GM12878 (cell line): Measurements from ENCODE around the gene ANTXR1. TPM values are rescaled to one million over a fixed set of nuclear protein-coding genes. Genes with fewer than 3 reads are reported as not detected.

ENCODE experiments used
- ATAC-seq: fragments of 200-7000 bp; cut with Tn5 transposase; 3 replicates; pipeline ENCODE4 v1.9.1; 2020; ENCODE audit warnings: mild to moderate bottlenecking, moderate library complexity
- BruUV-seq: library from RNA; stranded (reverse); fragments of 400-500 nt; replicated peaks from 2 replicates; lab custom pipeline; 2021; lab: Mats Ljungman, UMichigan
- CTCF ChIA-PET: fragments of 300-600 bp; sonication (Branson Sonifier 250); formaldehyde crosslinking; extraction: SDS; loops from one replicate; lab custom pipeline; 2021; ENCODE audit warnings: inconsistent platforms; lab: Yijun Ruan, JAX
- POLR2A ChIA-PET: fragments of 350-600 bp; formaldehyde crosslinking; extraction: SDS; loops from one replicate; lab custom pipeline; 2021; ENCODE audit warnings: inconsistent platforms; lab: Charles Lee
- RAD21 ChIA-PET: fragments of 300-600 bp; sonication (Branson Sonifier 250); formaldehyde crosslinking; loops from one replicate; lab custom pipeline; 2023; ENCODE audit warnings: antibody characterized with exemption; ENCODE audit not compliant: unreplicated experiment; lab: Charles Lee
- SMC1A ChIA-PET: fragments of 300-600 bp; sonication (Branson Sonifier 250); formaldehyde crosslinking; loops from one replicate; lab custom pipeline; 2023; ENCODE audit not compliant: unreplicated experiment, uncharacterized antibody; lab: Charles Lee
- DNase-seq: peaks from one replicate; pipeline ENCODE4 v3.0.0-alpha.2; 2011; ENCODE audit warnings: low read depth, low spot score
- FAIRE-seq: peaks from 3 replicates; lab custom pipeline; 2011; peaks lifted over from hg19 to GRCh38; lab: Jason Lieb, UNC
- H2AFZ ChIP-seq: 2 replicates; pipeline ENCODE4 v1.6.0; 2011; ENCODE audit warnings: low read depth, low read length, control low read depth; ENCODE audit not compliant: control insufficient read depth
- H3K27ac ChIP-seq: 2 replicates; pipeline ENCODE4 v1.5.1; 2011; ENCODE audit warnings: control low read depth; ENCODE audit not compliant: control insufficient read depth, insufficient read depth
- H3K27me3 ChIP-seq, 2 experiments: replicated peaks in 1 of 2; 2 replicates each; pipeline versions ENCODE4 v1.6.0 to v1.6.1; 2011; ENCODE audit warnings: low read length in 1 of 2; ENCODE audit not compliant: control insufficient read depth in 2 of 2, insufficient read depth in 2 of 2
- H3K36me3 ChIP-seq, 2 experiments: 2 replicates each; pipeline ENCODE4 v1.5.1; 2011; ENCODE audit warnings: low read length in 1 of 2; ENCODE audit not compliant: control insufficient read depth in 2 of 2, insufficient read depth in 2 of 2
- H3K4me1 ChIP-seq: 2 replicates; pipeline ENCODE4 v1.6.1; 2011; ENCODE audit warnings: mild to moderate bottlenecking, low read length, moderate library complexity, mixed read lengths; ENCODE audit not compliant: control insufficient read depth, insufficient read depth
- H3K4me2 ChIP-seq: 2 replicates; pipeline ENCODE4 v1.6.0; 2011; ENCODE audit warnings: control low read depth; ENCODE audit not compliant: control insufficient read depth, insufficient read depth
- H3K4me3 ChIP-seq: fragments of 200-600 bp; sonication (generic); 2 replicates; pipeline ENCODE4 v1.5.1; 2016
- H3K79me2 ChIP-seq: 2 replicates; pipeline ENCODE4 v1.6.0; 2011; ENCODE audit warnings: low read length; ENCODE audit not compliant: control insufficient read depth, insufficient read depth
- H3K9ac ChIP-seq: 2 replicates; pipeline ENCODE4 v1.8.0; 2011; ENCODE audit warnings: low read length, control low read depth, mixed read lengths; ENCODE audit not compliant: control insufficient read depth, insufficient read depth
- H3K9me3 ChIP-seq: replicated peaks from 3 replicates; pipeline ENCODE4 v1.5.1; 2011; ENCODE audit warnings: mild to moderate bottlenecking, low read length; ENCODE audit not compliant: control insufficient read depth, insufficient read depth
- H4K20me1 ChIP-seq: 2 replicates; pipeline ENCODE4 v1.6.0; 2011; ENCODE audit not compliant: control insufficient read depth, insufficient read depth
- CHD2 ChIP-seq: IDR thresholded peaks from 2 replicates; pipeline ENCODE4 v1.6.1; 2011; ENCODE audit warnings: low read depth, low read length, improper control_type of control experiment, borderline replicate concordance
- MXI1 ChIP-seq: fragments of 150-350 bp; IDR thresholded peaks from 2 replicates; pipeline ENCODE4 v1.6.1; 2011; ENCODE audit warnings: low read depth, mild to moderate bottlenecking, inconsistent platforms, low read length, improper control_type of control experiment
- POLR2A ChIP-seq: IDR thresholded peaks from 2 replicates; pipeline ENCODE4 v1.6.1; 2011; ENCODE audit warnings: low read depth, mild to moderate bottlenecking, low read length
- RAD21 ChIP-seq: IDR thresholded peaks from 2 replicates; pipeline ENCODE4 v1.6.1; 2011; ENCODE audit warnings: mild to moderate bottlenecking, low read depth, low read length, moderate library complexity; ENCODE audit not compliant: insufficient read depth
- SMAD5 ChIP-seq: IDR thresholded peaks from 2 replicates; pipeline ENCODE4 v1.6.1; 2016; ENCODE audit warnings: antibody characterized with exemption, low read depth
- SUPT20H ChIP-seq: IDR thresholded peaks from 2 replicates; pipeline ENCODE4 v1.6.1; 2011; ENCODE audit warnings: low read depth, mild to moderate bottlenecking, low read length, moderate library complexity, borderline replicate concordance; ENCODE audit not compliant: control insufficient read depth
- TCF12 ChIP-seq: IDR thresholded peaks from 2 replicates; pipeline ENCODE4 v1.6.1; 2011; ENCODE audit warnings: low read depth, mild to moderate bottlenecking, low read length
- TCF7 ChIP-seq: IDR thresholded peaks from 2 replicates; pipeline ENCODE4 v1.6.1; 2014; ENCODE audit warnings: antibody characterized with exemption, borderline replicate concordance
- YY1 ChIP-seq: IDR thresholded peaks from 2 replicates; pipeline ENCODE4 v1.6.1; 2011; ENCODE audit warnings: low read depth, mild to moderate bottlenecking, low read length
- ZBTB40 ChIP-seq: fragments of 450-650 bp; IDR thresholded peaks from 2 replicates; pipeline ENCODE4 v1.6.1; 2016; ENCODE audit warnings: mild to moderate bottlenecking, moderate library complexity, borderline replicate concordance
- WGBS: methylation state at CpG from one replicate; pipeline ENCODE4 v1.1.6; 2016; ENCODE audit warnings: low lambda C conversion rate; ENCODE audit not compliant: insufficient replicate concordance, insufficient coverage; ENCODE audit errors: missing lambda C conversion rate; 5-methylcytosine and 5-hydroxymethylcytosine counted together
- in situ Hi-C: fragments of 300-500 bp; cut with MboI; formaldehyde crosslinking; loops from 9 replicates; pipeline ENCODE4 v1.14.3; 2018; ENCODE audit warnings: mixed read lengths
- intact Hi-C: fragments of 100-400 bp; cut with micrococcal nuclease; formaldehyde crosslinking; loops from one replicate; pipeline ENCODE4 v1.14.2; 2022; ENCODE audit not compliant: unreplicated experiment
- polyA plus RNA-seq, 11 experiments: library from polyadenylated mRNA; depleted of rRNA in 4 of 11; unstranded in 6 of 11; stranded (reverse) in 5 of 11; fragments of >200 nt; fragmentation: Nextera tagmentation in 4 of 11; fragmentation: Illumina TruSeq in 1 of 11; extraction: Ambion mirVana in 4 of 11; extraction: Trizol in 1 of 11; gene quantifications; 1 replicate in 1 of 11; 2 replicates in 10 of 11; pipeline versions ENCODE4 v1.2.1 to v1.2.3, GENCODE V29; 2011 to 2016; ENCODE audit warnings: inconsistent platforms in 2 of 11, missing spikeins in 2 of 11, low read depth in 1 of 11
- total RNA-seq, 4 experiments: library from RNA; depleted of rRNA in 3 of 4; stranded (reverse); fragments of >200 nt in 3 of 4; fragmentation: Illumina TruSeq in 1 of 4; extraction: Trizol in 1 of 4; gene quantifications; 2 replicates each; pipeline versions ENCODE4 v1.2.1 to v1.2.3, GENCODE V29; 2013 to 2021

Gene ANTXR1
- total and polyA plus RNA-seq, 10 of the 15 experiments (the other 5 are each of a cell fraction or from before 2014, with no cell fraction given): 0.09 to 0.26 TPM; not detected in 8

DNA sequence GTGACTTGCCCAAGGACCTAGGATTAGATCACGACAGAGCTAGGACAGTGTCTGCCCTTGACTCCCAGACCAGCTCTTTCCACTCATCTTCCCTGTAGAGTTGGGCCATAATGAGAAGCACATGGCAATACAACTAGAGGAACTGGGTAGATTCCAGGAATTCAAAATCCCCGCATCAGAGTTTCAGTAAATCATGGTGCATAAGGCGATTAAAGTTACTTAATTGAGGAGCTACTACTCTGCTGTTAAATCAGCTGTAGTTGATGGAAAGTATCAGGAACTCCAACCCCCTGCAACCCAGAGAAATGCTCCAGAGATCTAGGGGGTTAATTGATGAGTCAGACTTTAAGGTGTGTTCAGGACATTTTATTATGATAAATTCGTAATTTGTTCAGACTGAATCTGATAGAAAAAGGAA is 5.7 kb downstream of the ANTXR1 start:
- H4K20me1 ChIP-seq: no peaks in the 10 kb centered on the region
- POLR2A ChIA-PET: no interaction called here
- H3K9ac ChIP-seq: no peak overlapping the region
- ATAC-seq (no peak), DNase-seq (no peak), FAIRE-seq (no peak)
- WGBS: 27% methylated on average over 4 of the region's 4 CpGs
- no peaks in the 10 kb centered on the region for H3K9me3 ChIP-seq
- CTCF ChIA-PET: no interaction called here
- no peaks in the 10 kb centered on the region for H3K4me1 ChIP-seq
- no peaks in the 10 kb centered on the region for H3K79me2 ChIP-seq
- no TSS peak for BruUV-seq
- H3K27me3 ChIP-seq: peaks cover 5 to 6% of the 10 kb centered on the region in 2 experiments
- H3K27ac ChIP-seq: no peak overlapping the region
- no peaks in the 10 kb centered on the region for H3K36me3 ChIP-seq
- RAD21 ChIA-PET: no interaction called here
- SMC1A ChIA-PET: interaction anchor here (1.1 kb wide), 1 partner anchor 20 kb away, joined by 3 read pairs; no protein-coding TSS in a partner anchor
- H2AFZ ChIP-seq: no peak overlapping the region
- no peak overlapping the region for H3K4me3 ChIP-seq
- TF ChIP-seq YY1: no peak
- TF ChIP-seq MXI1: no peak
- no peak for TF ChIP-seq RAD21
- in situ Hi-C loops (loop anchor here (25.0 kb wide), 1 partner anchor 694 kb away; no protein-coding TSS in a partner anchor), intact Hi-C loops (no loop called here)
- no peak overlapping the region for H3K4me2 ChIP-seq

GRCh38 chr2:69020496-69021426 is 7.8 kb downstream of the ANTXR1 start:
- FAIRE-seq (no peak), ATAC-seq (no peak)
- Histone ChIP-seq H3K9ac (no peak overlapping the region), H3K36me3 (no peaks in the 10 kb centered on the region), H3K27ac (no peak overlapping the region), H3K79me2 (no peaks in the 10 kb centered on the region), H3K4me3 (no peak overlapping the region), H2AFZ (no peak overlapping the region), H3K27me3 (peaks cover 2 to 3% of the 10 kb centered on the region in 2 experiments; a peak in 3 of 4 replicates), H3K4me2 (no peak overlapping the region), H3K4me1 (no peaks in the 10 kb centered on the region)
- POLR2A ChIA-PET: no interaction called here
- 3% methylated on average over 8 of the region's 8 CpGs for WGBS
- in situ Hi-C loops: loop anchor here (5.0 to 25.0 kb wide), 2 partner anchors 292 to 692 kb away; no protein-coding TSS in a partner anchor
- BruUV-seq: no TSS peak
- CTCF ChIA-PET: no interaction called here
- intact Hi-C loops: no loop called here
- SMC1A ChIA-PET: no interaction called here
- no peak for TF ChIP-seq SMAD5
- no peak for TF ChIP-seq POLR2A
- no peak for TF ChIP-seq CHD2
- TF ChIP-seq TCF12: no peak
- TF ChIP-seq SUPT20H: no peak
- no peak for TF ChIP-seq TCF7
- TF ChIP-seq ZBTB40: no peak
- TF ChIP-seq, all 136 proteins: peak for 0
- RAD21 ChIA-PET: no interaction called here
- DNase-seq: no peak
- H3K9me3 ChIP-seq: no peaks in the 10 kb centered on the region
- H4K20me1 ChIP-seq: no peaks in the 10 kb centered on the region
